ENCODE data around the gene CABP7. TPM values are rescaled to one million over a fixed set of nuclear protein-coding genes. Genes with fewer than 3 reads are reported as not detected.

CABP7 gene
- total RNA-seq, 4 donors from 2014 or later, result 0.20 TPM; not detected in 3

DNA sequence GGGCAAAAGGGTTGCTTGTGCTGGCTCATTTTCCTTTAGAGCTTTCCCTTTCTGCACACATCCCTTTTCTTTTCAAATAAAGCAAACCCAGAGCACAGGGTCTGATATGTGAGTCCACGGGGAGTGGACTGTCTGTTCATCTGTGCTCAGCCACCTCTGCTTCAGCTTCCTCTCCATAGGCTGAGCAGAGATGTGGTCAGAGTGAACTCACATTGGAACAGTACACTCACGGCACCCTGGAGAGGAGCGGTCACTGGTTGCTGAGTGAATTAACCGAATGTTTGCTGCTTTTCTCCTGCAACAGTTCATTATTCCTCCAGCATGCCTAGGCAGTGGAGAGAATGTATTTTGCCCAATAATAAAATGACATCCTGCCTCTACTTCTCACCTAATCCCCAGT is 36.3 kb upstream of the CABP7 start:
- Histone ChIP-seq H3K9me3 (no peaks in the 10 kb centered on the region), H3K27me3 (no peaks in the 10 kb centered on the region), H3K4me1 (no peaks in the 10 kb centered on the region), H3K36me3 (peaks cover 2 to 100% (median 9%) of the 10 kb centered on the region in 3 donors), H3K27ac (no peak overlapping the region), H3K4me3 (no peak overlapping the region)
- DNase-seq (ENCODE audit: low spot score in 2 of 2), result no peak
- WGBS, 2 donors, result 82 to 93% methylated on average over 4 of the region's 4 CpGs
- TF ChIP-seq, protein P1, sequence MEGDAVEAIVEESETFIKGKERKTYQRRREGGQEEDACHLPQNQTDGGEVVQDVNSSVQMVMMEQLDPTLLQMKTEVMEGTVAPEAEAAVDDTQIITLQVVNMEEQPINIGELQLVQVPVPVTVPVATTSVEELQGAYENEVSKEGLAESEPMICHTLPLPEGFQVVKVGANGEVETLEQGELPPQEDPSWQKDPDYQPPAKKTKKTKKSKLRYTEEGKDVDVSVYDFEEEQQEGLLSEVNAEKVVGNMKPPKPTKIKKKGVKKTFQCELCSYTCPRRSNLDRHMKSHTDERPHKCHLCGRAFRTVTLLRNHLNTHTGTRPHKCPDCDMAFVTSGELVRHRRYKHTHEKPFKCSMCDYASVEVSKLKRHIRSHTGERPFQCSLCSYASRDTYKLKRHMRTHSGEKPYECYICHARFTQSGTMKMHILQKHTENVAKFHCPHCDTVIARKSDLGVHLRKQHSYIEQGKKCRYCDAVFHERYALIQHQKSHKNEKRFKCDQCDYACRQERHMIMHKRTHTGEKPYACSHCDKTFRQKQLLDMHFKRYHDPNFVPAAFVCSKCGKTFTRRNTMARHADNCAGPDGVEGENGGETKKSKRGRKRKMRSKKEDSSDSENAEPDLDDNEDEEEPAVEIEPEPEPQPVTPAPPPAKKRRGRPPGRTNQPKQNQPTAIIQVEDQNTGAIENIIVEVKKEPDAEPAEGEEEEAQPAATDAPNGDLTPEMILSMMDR (IDR thresholded peaks at IDR 0.05), result no peak
- TF ChIP-seq EP300 (IDR thresholded peaks at IDR 0.05) (no peak), POLR2A (IDR thresholded peaks at IDR 0.05) (no peak)

DNA sequence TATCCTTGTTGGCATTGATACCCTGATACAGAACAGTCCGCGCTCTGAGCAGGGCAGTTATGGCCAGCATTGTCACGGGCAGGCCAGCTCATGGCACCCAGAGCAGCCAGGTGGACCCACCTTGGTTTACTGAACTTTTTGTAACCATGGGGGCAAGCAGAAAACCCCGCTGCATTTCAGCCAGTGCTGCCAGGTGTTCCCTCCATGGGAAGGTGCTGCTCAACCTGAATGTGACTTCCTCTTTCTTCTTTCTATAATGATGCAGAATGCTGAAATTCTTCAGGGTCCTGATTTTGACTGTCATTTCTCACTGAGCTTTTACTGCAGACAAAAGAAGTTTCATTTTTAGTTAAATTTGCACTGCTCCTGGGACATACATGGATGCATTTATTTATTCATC is 35.6 kb upstream of the CABP7 start:
- peaks cover 0 to 1% (median 0%) of the 10 kb centered on the region in 4 donors for H3K4me1 ChIP-seq
- H3K27me3 ChIP-seq, result no peaks in the 10 kb centered on the region
- 93 to 97% methylated on average over 4 of the region's 4 CpGs for WGBS, 2 donors
- no peak for DNase-seq (ENCODE audit: low spot score in 2 of 2)
- H3K27ac ChIP-seq, result no peak overlapping the region
- peaks cover 2 to 95% (median 8%) of the 10 kb centered on the region in 3 donors for H3K36me3 ChIP-seq
- H3K9me3 ChIP-seq, result no peaks in the 10 kb centered on the region
- no peak for TF ChIP-seq EP300 (IDR thresholded peaks at IDR 0.05)
- TF ChIP-seq, protein P1 (IDR thresholded peaks at IDR 0.05), result no peak
- TF ChIP-seq POLR2A (IDR thresholded peaks at IDR 0.05), result no peak
- H3K4me3 ChIP-seq, result no peak overlapping the region

DNA sequence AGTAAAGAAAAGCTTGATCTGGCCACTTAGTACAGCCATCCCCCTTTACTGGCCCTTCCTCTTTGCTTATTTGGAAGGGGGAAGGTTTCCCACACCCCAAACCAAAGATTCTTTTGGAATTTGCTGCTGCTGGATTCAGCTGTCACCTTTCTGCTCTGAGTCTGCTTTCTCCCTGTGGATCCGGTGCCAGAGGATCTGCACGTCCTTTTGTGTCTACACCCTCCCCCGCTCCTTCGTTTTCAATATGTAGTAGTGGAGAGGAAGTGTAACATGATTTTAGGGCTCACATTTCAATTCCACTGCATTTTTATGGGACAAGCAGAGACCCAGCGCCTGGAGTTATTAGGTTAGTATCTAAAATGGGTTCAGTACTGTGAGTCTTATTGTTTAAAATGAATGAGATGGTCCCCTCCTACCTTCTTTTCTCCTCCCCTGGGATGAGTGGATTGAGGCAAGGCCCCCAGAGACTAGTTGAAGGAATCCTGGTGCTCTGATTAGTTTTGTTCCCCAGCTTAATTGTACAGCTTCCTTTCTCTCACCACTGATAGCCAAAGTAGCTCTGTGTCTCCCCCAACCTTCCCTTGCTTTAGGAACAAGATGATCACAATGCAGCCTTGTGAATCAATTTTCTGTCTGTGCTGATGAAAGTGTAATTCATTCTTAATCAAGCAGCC is 30.5 kb upstream of the CABP7 start:
- TF ChIP-seq POLR2A (IDR thresholded peaks at IDR 0.05) (no peak), EP300 (IDR thresholded peaks at IDR 0.05) (no peak)
- TF ChIP-seq, protein P1 (IDR thresholded peaks at IDR 0.05), result no peak
- Histone ChIP-seq H3K9me3 (no peaks in the 10 kb centered on the region), H3K36me3 (peaks cover 0 to 77% (median 2%) of the 10 kb centered on the region in 3 donors), H3K4me1 (peaks cover 0 to 29% (median 3%) of the 10 kb centered on the region in 4 donors), H3K27me3 (no peaks in the 10 kb centered on the region), H3K27ac (no peak overlapping the region), H3K4me3 (no peak overlapping the region)
- no peak for DNase-seq (ENCODE audit: low spot score in 2 of 2)
- 70 to 72% methylated on average over 5 of the region's 5 CpGs for WGBS, 2 donors

DNA sequence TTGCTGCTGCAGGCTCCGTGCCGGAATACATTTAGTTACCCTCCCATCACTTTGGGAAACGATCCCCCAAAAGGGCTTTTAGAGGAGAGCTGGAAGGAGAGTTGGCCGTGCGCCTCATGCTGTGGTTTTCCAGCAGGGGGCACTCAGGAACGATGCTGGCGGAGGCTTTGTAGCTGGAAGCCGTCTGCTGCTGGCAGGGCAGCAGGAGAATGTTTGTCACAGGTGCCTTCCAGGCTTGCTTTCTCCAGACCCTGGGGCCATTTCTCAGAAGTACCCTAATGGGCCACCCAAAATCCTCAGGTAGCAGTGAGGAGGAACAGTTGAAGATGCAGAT is 30.0 kb upstream of the CABP7 start:
- Histone ChIP-seq H3K36me3 (peaks cover 0 to 77% (median 0%) of the 10 kb centered on the region in 3 donors), H3K27ac (peak overlapping the region in 1 of 4 donors; percentile 2), H3K9me3 (no peaks in the 10 kb centered on the region), H3K4me3 (no peak overlapping the region), H3K27me3 (no peaks in the 10 kb centered on the region), H3K4me1 (peaks cover 0 to 29% (median 3%) of the 10 kb centered on the region in 4 donors)
- 22 to 26% methylated on average over 7 to 8 of the region's 8 CpGs for WGBS, 2 donors
- DNase-seq (ENCODE audit: low spot score in 2 of 2), result peak; percentile 40 to 50
- TF ChIP-seq, protein P1 (IDR thresholded peaks at IDR 0.05), result peak; percentile 52 to 76 (median 66)
- TF ChIP-seq EP300 (IDR thresholded peaks at IDR 0.05) (no peak), POLR2A (IDR thresholded peaks at IDR 0.05) (no peak)

DNA sequence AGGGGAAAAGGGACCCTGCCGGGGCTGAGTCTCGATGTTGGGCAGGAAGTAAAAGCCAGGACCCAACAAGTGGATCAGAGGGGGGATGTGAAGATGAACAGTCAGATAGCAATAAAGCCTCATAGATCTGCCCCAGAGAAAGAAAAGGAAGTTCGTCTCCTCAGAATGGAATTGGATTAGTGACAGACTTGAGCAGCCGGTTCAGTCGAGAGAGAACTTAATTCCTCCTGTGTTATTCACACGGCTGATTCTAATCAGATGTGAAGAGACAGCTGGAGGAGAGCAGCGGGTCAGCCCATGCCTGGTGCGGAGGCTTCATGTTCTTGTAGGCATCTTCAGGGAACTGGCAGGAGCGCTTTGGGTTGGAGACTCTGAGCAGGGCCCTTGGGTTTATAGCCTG is 29.3 kb upstream of the CABP7 start:
- Histone ChIP-seq H3K27me3 (no peaks in the 10 kb centered on the region), H3K4me3 (no peak overlapping the region), H3K4me1 (peaks cover 0 to 29% (median 3%) of the 10 kb centered on the region in 4 donors), H3K9me3 (no peaks in the 10 kb centered on the region), H3K27ac (peak overlapping the region in 1 of 4 donors; percentile 2), H3K36me3 (peaks cover 0 to 77% (median 0%) of the 10 kb centered on the region in 3 donors)
- DNase-seq (ENCODE audit: low spot score in 2 of 2), result no peak
- TF ChIP-seq EP300 (IDR thresholded peaks at IDR 0.05), result no peak
- TF ChIP-seq, protein P1 (IDR thresholded peaks at IDR 0.05), result no peak
- TF ChIP-seq POLR2A (IDR thresholded peaks at IDR 0.05), result no peak
- WGBS, 2 donors, result 60 to 62% methylated on average over 9 of the region's 9 CpGs

Data from tibial nerve (tissue), 4 donors.